GM10266 (cell line): ENCODE results near the gene GSN.
A peak's percentile ranks its signal among the peaks of the same experiment; 100 is the strongest.

Experiments
- DNase-seq: peaks from one replicate; pipeline ENCODE4 v3.0.0; 2012; ENCODE audit errors: extremely low spot score
- TF ChIP-seq, protein P1 (sequence below): IDR thresholded peaks from 2 replicates; pipeline ENCODE4 v1.5.1; 2012; ENCODE audit warnings: mild to moderate bottlenecking, low read depth; ENCODE audit not compliant: control insufficient read depth, insufficient read depth; ENCODE audit errors: missing control alignments

The GSN gene

DNA sequence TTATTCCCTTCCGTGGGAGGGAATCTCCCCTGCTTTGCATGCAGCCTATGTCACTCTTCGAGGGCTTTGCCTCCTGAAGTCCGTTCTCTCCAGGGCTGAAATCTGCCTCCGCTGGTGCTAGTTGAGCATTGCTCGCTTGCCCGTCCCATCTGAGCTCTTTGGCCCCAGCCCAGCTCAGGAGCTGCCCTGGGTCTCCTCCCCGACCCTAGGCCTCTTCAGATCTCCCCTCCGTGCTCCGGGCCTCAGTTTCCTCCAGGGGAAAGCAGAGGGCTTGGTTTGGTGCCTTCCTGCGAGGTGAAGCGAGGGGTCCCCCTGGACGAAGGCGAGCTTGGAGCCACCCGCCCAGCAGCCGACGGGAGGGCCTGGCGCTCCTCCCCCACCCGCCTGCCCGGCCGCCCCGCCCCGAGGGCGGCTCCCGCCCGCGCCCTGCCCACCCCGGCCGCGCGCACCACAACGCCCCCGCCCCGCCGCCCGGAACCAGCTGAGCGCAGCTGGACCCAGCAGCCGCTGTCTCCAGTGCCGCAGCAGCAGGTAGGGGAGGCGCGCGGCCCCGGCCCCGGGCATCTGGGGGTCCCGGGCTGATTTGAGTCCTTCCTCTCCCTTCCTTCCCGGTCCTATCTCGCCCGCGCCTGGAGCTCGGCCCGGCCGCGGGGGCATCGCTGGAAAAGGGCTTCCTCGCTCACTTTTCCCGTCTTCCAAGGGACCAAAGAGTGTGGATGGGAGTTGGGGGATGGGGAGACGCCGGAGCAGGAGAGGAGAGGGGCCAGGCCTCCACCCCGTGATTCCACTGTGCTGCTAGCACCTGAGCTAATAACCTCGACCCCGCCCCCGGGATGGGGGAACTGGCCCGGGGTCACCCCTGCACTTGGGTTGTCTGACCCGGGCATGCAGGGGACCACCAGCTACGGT, at the start of gene GSN:
TSS of gene GSN (plus strand) at position 474 of the 909 bp plus-strand sequence. CDS start 33,810 bp downstream, outside the sequence.
- DNase-seq = peak; percentile 86
- TF ChIP-seq, protein P1, sequence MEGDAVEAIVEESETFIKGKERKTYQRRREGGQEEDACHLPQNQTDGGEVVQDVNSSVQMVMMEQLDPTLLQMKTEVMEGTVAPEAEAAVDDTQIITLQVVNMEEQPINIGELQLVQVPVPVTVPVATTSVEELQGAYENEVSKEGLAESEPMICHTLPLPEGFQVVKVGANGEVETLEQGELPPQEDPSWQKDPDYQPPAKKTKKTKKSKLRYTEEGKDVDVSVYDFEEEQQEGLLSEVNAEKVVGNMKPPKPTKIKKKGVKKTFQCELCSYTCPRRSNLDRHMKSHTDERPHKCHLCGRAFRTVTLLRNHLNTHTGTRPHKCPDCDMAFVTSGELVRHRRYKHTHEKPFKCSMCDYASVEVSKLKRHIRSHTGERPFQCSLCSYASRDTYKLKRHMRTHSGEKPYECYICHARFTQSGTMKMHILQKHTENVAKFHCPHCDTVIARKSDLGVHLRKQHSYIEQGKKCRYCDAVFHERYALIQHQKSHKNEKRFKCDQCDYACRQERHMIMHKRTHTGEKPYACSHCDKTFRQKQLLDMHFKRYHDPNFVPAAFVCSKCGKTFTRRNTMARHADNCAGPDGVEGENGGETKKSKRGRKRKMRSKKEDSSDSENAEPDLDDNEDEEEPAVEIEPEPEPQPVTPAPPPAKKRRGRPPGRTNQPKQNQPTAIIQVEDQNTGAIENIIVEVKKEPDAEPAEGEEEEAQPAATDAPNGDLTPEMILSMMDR = no peak

DNA sequence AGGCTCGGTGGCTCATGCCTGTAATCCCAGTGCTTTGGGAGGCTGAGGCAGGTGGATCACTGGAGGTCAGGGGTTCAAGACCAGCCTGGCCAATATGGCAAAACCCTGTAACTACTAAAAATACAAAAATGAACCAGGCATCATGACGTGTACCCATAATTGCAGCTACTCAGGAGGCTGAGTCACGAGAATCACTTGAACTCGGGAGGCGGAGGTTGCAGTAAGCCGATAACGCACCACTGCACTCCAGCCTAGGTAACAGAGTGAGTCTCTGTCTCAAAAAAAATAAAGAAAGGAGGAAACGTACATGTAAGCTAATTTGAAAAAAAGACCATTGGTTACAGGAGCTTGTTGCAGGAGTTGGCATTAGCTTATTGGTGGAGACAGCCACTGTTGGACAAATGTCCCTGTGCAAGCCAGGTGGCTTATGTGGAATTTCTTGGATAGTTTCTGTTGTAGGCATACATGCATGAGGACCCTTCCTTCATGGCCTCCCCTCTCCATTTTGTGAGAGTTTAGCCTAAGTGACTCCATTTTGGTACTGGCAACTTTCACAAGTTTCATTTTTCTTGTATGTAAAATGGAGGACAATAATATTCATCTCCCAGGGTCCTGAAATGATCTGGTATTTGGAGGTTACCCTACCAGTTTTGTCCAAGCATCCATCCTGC, 49.5 kb upstream of the GSN start:
- TF ChIP-seq, protein P1 = no peak
- no peak for DNase-seq

DNA sequence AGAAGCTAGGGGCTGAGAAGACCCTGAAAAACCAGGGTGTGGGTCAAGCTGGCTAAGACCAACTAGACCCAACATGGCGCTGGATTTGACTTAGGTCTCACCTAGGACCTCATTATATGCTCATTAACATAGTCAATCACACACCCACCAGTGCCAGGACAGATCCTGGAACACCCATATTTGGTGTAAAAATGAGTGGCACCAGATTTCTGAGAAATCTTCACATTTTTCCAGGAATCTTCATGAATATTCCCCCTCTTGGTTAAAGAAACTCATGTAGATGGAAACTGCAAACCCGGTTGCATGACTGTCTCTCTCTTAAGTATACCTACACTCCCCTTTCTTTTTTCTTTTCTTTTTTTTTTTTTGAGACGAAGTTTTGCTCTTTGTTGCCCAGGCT, 48.4 kb upstream of the GSN start:
- DNase-seq = no peak
- TF ChIP-seq, protein P1 = no peak

DNA sequence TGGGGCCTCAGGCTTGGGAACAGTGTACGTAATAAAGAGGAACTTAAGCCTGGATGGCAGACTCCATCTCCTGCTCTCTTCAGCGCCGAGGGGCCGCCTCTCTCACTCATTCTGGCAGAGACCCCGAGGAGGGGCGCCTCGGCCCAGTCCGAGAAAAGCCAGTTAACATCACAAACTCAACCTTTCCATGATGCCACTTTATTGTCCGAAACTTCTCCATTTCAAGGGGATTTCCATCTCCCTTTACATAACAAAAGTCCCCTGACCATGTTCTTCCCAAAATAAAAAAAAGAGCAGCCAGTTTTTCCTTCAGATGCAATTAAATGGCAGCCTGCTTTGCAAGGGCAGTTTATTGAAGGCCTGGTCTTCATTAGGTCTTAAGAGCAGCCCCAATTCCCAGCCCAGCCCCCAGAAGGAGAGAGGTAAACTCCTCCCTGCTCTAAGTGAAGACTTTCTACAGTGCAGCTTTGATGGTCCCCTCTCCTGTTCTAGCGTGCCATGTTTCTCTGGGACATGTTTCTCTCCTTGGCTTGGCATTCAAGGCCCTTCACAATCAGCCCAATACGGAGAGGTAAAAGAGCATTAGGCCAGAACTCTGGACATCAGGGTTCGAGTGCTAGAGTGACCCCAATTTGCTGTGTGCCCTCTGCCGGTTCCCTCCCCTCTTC, 46.8 kb upstream of the GSN start:
- TF ChIP-seq, protein P1 = no peak
- DNase-seq = no peak

DNA sequence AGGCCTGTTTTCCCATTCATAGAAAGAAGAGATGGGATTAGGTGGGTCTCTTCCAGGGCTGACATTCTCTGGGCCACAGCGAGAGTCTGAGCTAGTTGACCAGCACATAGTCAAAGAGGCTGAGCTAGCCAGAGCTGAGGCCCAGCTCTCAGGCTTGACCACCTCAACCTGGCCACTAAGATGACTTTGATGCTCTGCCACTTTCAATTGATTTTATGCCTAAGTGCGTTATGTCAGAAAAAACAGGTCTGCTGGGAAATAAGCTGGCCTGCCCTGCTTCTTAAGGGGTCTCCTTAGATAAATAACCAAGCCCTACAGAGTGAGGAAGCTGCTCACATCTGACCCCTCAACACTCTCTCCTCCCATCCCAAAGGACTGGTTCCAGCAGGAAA, 46.3 kb upstream of the GSN start:
- no peak for DNase-seq

DNA sequence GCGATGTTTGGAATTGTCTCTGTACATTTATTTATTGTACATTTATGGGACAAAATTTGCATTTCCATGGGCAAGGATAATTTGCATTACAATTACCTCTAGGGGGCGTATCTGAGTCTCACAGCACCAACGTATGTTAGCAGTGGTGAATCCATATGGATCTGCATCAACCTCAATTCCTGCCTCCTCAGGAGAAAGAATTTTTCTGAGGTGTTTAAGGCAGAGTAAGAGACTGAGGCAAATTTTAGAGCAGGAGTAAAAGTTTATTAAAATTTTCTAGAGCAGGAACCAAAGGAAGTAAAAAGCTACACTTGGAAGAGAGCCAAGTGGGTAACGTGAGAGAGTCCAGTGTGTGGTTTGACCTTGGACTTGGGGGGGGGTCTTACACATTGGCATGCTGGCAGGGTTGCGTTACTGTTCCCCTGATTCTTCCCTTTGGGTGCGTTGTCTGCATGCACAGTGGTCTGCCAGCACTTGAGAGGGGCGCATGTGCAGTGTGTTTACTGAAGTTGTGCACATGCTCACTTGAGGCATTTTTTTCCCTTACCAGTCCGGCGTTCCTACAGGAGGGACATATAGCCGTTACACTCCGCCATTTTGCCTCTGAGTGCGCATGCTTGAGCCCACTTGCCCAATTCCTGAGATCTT, 45.3 kb upstream of the GSN start:
- TF ChIP-seq, protein P1 = peak; percentile 25
- no peak for DNase-seq

More for the DNA sequence above, 46.3 kb upstream of the GSN start:
- TF ChIP-seq, protein P1 = no peak
